ENCODE results near the gene GPR15.

- no peak for TF ChIP-seq CTCF (IDR thresholded peaks at IDR 0.05)
- no peak for TF ChIP-seq POLR2AphosphoS5 (IDR thresholded peaks at IDR 0.05)
Measured at GRCh38 chr3:98542623-98543022, 10.8 kb downstream of the GPR15 start.
